ENCODE measurements around the gene KCTD16.

Gene KCTD16

GRCh38 chr5:144295284-144295683 is 124.6 kb downstream of the KCTD16 start:
- DNase-seq: no peak

- no peak for DNase-seq
These were observed 126.4 kb downstream of the KCTD16 start for GRCh38 chr5:144297081-144297480.

GRCh38 chr5:144298658-144299057 is 128.0 kb downstream of the KCTD16 start:
- DNase-seq: no peak

DNA sequence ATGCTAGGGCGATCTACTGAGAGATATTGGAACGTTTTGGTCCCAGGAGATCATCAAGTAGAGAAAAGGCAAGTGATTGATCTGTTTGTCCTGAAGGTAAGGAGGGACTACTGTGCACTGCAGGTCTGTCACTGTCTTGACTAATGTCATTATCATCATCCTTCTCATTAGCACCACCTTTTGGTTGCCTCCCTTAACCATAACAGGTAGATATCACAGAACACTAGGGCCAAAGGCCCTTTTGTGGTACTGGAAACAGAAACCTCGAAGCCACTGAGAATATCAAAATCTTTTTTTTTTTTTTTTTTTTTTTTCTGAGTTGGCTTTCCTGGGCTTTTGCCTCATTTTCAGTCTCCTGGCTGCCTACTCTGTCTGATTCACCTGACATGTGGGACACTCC is 134.0 kb downstream of the KCTD16 start:
- no peak for DNase-seq

DNA sequence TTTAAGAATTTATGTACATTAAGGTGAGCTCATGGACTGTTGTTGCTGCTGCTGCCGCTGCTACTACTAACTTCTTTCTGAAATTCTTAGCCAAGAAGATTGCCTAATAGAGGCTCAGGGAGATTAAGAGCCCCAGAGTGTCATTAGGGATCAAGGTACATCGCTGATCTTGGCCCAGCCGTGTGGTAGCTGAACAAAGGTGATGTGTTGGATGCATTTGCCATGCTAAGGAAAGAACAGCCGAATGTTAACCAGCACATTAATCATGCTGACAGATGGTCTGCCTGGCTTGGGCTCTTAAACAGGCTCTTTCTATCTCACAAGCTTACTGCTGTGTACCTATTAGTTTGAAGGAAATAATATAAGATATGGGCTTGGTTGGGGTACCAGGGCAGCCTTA is 137.1 kb downstream of the KCTD16 start:
- no peak for DNase-seq

DNA sequence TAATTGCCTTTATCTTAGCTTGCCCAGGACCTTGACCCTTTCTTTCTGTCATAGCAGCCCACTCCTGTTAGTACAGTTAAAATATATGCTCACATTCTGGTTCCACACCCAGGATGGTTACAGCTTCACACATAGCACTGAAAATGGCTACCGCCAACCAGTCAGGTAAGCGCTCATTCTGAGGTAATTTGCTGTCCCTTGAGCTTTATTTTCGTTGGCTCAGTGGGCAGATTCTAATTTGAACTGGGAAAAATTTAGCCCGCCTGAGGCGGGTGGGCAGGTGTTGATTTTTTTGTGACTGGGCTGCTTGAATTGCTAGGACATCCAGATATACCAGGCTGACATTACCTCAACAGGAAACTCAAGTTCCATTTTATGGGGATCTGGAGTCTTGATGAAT is 137.5 kb downstream of the KCTD16 start:
- DNase-seq: no peak

- no peak for DNase-seq
These were observed 138.4 kb downstream of the KCTD16 start for GRCh38 chr5:144308906-144309670.

GRCh38 chr5:144310621-144311020 is 139.9 kb downstream of the KCTD16 start:
- no peak for DNase-seq

GRCh38 chr5:144313147-144313726 is 142.6 kb downstream of the KCTD16 start:
- no peak for DNase-seq

DNA sequence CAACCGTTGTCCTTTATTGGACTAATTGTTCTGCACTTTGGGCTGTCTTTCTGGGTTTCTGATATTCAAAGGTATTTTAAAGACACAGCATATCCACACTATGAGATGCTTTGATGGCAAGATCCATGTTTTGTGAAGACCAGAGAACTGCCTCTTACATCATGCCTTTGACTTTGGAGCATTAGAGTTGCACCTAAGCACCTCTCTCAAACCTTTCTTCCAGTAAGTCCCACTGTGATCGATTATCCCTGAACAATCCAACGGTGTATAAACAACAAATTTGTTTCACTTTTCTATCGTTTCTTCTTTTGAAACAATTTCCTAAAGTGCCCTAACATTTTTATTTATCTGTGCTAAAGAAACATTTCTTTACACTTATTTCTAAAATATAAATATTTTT is 144.4 kb downstream of the KCTD16 start:
- no peak for DNase-seq

- no peak for DNase-seq
These were observed 145.4 kb downstream of the KCTD16 start for GRCh38 chr5:144315994-144316634.

DNA sequence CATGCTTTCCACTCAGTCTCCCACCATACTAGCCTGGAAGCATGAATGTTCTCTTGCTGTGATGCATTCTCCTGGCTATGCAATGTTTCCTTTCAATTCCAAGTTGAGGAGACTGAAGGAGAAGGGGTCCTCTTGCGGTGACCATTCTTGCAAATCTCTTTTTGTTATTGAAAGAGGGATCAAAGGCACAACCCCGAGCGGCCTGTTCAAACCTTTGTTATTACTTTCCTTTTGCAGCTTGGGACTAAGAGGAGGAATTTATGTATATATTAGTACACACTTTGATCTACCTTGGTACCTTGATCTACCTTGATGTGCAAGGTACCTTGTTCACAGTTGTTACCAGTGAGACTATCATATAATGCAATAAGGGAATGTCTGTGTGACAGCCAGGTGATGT is 147.3 kb downstream of the KCTD16 start:
- DNase-seq: no peak

DNA sequence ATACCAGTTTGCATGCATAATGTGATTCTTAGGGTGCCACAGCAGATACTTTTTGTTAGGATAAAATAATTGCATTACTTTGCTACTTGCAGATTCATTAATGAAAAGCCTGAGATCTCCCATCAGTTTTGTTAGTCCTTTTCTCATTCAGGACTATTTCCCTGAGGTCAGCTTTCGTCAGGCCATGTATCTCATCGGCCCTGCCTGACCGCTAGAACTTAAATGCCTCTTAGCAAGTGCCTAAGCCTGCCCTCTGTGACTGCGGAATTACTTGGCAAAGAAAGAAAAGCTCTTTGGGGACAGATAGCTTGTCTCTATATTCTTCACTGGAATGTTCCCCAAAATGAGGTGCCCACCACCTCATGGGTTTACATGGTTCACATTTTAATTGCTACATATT is 147.8 kb downstream of the KCTD16 start:
- no peak for DNase-seq

DNA sequence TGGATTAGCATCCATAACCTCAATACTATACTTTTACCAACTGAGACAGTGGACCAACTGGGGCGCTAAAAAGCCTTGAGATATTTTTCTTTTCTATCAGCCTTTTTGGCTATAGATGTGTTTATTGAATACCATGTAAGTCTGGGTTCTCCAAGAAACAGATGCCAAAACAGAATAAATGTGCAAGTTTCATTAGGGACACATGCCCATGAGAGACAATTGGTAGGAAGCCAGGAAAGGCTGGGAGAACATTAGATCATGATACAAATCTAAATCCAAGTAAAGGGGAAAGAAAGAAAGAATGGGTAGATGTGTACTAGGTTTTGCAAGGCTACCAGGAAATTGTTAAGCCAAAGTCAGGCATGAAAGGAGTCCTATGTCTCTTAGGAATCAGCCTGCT is 152.5 kb downstream of the KCTD16 start:
- no peak for DNase-seq

DNA sequence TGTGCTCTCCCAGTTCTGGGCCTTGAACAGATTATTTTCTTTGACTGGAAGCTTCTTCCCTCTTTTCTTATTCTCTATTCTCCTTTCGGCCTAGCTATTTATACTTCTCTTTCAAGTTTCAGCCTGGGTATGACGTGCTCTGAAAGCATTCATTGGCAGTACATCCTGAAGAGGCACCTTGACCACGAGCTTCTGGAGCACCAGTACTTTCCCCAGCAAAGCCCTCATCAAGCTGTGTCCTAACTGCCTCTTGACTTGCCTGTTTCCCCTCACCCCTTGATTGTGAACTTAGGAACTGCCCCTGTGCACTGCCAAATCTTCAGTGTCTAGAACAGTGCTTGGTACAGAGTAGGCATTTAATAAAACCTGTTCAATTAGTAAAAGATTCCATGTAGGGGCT is 154.9 kb downstream of the KCTD16 start:
- DNase-seq: no peak

- DNase-seq: no peak
These were observed 157.8 kb downstream of the KCTD16 start for GRCh38 chr5:144328494-144328893.

GRCh38 chr5:144328980-144329379 is 158.3 kb downstream of the KCTD16 start:
- no peak for DNase-seq

DNA sequence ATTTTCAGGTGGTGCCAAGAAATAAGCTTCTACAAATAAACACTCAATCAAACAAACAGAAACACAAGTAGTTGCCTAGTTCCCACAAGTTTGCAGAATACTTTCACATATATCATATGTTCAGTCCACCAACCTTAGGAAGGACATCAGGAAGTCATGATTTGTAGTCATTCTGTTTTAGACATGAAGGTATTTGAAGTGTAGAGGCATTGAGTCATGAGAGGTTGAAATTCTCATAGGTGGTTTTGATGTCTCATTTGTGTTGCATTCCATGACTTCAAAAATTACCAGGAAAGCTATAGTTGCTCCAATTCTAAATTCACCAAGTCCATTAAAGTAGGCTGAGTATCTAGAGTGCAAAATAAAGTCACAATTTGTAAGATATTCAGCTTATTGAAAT is 159.0 kb downstream of the KCTD16 start:
- no peak for DNase-seq

DNA sequence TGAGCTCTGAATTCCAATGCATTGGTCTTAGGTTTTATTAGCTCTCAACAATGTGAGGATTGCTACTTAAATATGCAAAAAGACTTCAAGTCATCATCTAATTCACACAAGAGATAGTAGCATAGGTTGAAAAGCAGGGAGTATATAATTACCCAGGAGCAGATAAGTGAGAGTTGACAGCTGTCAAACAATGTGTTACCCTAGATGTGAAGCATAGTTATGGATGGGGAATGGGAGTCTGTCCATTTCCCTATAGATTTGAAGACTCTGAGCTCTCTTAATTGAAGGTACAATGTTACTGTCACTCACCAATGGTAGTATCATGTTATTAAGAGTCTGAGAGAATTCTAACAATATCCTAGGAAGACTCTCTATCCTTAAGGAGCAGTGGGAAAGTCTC is 160.7 kb downstream of the KCTD16 start:
- DNase-seq: no peak

GRCh38 chr5:144332265-144332664 is 161.6 kb downstream of the KCTD16 start:
- no peak for DNase-seq

- DNase-seq: no peak
These were observed 162.8 kb downstream of the KCTD16 start for GRCh38 chr5:144333336-144333920.

GRCh38 chr5:144335561-144335960 is 164.9 kb downstream of the KCTD16 start:
- no peak for DNase-seq

DNA sequence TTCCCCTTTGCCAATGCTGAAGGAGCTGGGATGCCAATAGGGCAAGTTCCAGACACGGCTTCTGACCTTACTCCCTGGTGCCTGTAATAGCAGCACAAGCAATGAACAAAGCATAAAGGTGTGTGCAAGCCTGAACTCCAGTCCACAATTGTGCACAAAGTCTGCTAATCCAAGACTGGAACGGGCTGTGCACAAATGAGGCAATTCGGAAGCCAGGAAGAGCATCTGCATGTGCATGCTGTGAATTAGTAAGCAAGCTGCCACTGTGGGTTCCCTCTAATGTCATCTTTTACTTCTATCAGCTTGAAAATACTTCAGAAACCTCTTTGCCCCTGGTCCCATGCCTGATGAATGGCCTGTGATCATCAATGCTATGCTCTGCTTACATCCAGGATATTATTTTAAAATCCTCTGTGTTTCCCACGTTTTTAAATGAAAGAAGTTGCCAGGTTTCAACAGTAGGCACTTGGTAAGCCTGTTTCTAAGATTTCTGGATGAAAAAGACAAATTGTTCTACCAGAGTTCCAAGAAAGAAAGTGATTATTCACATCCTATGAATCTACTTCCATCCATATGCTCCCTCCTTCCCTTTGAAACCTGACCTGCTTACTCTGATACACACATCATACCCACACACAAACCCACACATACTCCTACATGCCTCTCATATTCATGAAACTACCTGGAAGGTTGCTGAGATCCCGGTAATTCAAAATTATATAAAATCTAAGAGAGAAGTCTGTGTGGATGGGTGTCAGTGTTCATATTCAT is 165.7 kb downstream of the KCTD16 start:
- DNase-seq: no peak
